ENCODE measurements around the gene HECTD3.

HECTD3 gene

GRCh38 chr1:45009956-45010854 lies 919 bp downstream of the HECTD3 start:
- TF ChIP-seq EZH2phosphoT487 (conservative IDR thresholded peaks at IDR 0.05; ENCODE audit: low read length), result no peak
- TF ChIP-seq, protein P1, sequence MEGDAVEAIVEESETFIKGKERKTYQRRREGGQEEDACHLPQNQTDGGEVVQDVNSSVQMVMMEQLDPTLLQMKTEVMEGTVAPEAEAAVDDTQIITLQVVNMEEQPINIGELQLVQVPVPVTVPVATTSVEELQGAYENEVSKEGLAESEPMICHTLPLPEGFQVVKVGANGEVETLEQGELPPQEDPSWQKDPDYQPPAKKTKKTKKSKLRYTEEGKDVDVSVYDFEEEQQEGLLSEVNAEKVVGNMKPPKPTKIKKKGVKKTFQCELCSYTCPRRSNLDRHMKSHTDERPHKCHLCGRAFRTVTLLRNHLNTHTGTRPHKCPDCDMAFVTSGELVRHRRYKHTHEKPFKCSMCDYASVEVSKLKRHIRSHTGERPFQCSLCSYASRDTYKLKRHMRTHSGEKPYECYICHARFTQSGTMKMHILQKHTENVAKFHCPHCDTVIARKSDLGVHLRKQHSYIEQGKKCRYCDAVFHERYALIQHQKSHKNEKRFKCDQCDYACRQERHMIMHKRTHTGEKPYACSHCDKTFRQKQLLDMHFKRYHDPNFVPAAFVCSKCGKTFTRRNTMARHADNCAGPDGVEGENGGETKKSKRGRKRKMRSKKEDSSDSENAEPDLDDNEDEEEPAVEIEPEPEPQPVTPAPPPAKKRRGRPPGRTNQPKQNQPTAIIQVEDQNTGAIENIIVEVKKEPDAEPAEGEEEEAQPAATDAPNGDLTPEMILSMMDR (IDR thresholded peaks at IDR 0.05; ENCODE audit: insufficient read depth, low read length, poor library complexity, severe bottlenecking), result no peak
- Histone ChIP-seq H3K36me3 (ENCODE audit: low read length) (no peaks in the 10 kb centered on the region), H3K27ac (ENCODE audit: low read depth, low read length) (no peak overlapping the region)

GRCh38 chr1:45009296-45009865 lies 1.7 kb downstream of the HECTD3 start:
- Histone ChIP-seq H3K27ac (ENCODE audit: low read depth, low read length) (no peak overlapping the region), H3K9ac (ENCODE audit: low read length) (no peak overlapping the region), H3K36me3 (ENCODE audit: low read length) (no peaks in the 10 kb centered on the region), H4K20me1 (ENCODE audit: low read depth, low read length) (no peaks in the 10 kb centered on the region), H3K9me3 (ENCODE audit: insufficient read depth, low read length) (no peaks in the 10 kb centered on the region), H3K4me3 (ENCODE audit: insufficient read depth, low read length, poor library complexity, severe bottlenecking) (no peak overlapping the region), H3K4me2 (ENCODE audit: low read depth, low read length, poor library complexity, severe bottlenecking) (no peak overlapping the region), H3F3A (ENCODE audit: insufficient read depth) (no peaks in the 10 kb centered on the region), H2AFZ (ENCODE audit: low read depth, low read length, severe bottlenecking) (no peak overlapping the region), H3K27me3 (ENCODE audit: low read length) (no peaks in the 10 kb centered on the region), H3K9me2 (replicated peaks; ENCODE audit: insufficient read depth, low read length) (no peaks in the 10 kb centered on the region), H3K79me2 (ENCODE audit: insufficient read depth, low read length) (no peaks in the 10 kb centered on the region)
- TF ChIP-seq, protein P1 (IDR thresholded peaks at IDR 0.05; ENCODE audit: insufficient read depth, low read length, poor library complexity, severe bottlenecking), result no peak
- no peak for TF ChIP-seq EZH2phosphoT487 (conservative IDR thresholded peaks at IDR 0.05; ENCODE audit: low read length)

More at GRCh38 chr1:45009956-45010854, 919 bp downstream of the HECTD3 start:
- Histone ChIP-seq H4K20me1 (ENCODE audit: low read depth, low read length) (no peaks in the 10 kb centered on the region), H3F3A (ENCODE audit: insufficient read depth) (no peaks in the 10 kb centered on the region), H3K9me3 (ENCODE audit: insufficient read depth, low read length) (no peaks in the 10 kb centered on the region), H3K9me2 (replicated peaks; ENCODE audit: insufficient read depth, low read length) (no peaks in the 10 kb centered on the region), H3K27me3 (ENCODE audit: low read length) (no peaks in the 10 kb centered on the region), H3K79me2 (ENCODE audit: insufficient read depth, low read length) (no peaks in the 10 kb centered on the region), H3K4me3 (ENCODE audit: insufficient read depth, low read length, poor library complexity, severe bottlenecking) (peak overlapping the region; percentile 75), H3K4me2 (ENCODE audit: low read depth, low read length, poor library complexity, severe bottlenecking) (peak overlapping the region; percentile 93), H3K9ac (ENCODE audit: low read length) (peak overlapping the region; percentile 70), H2AFZ (ENCODE audit: low read depth, low read length, severe bottlenecking) (peak overlapping the region; percentile 95)

- no peaks in the 10 kb centered on the region for H3F3A ChIP-seq (ENCODE audit: insufficient read depth)
- no peak overlapping the region for H3K27ac ChIP-seq (ENCODE audit: low read depth, low read length)
- H3K4me3 ChIP-seq (ENCODE audit: insufficient read depth, low read length, poor library complexity, severe bottlenecking), result no peak overlapping the region
- no peak overlapping the region for H3K9ac ChIP-seq (ENCODE audit: low read length)
- no peaks in the 10 kb centered on the region for H3K79me2 ChIP-seq (ENCODE audit: insufficient read depth, low read length)
- no peak overlapping the region for H2AFZ ChIP-seq (ENCODE audit: low read depth, low read length, severe bottlenecking)
- H3K4me2 ChIP-seq (ENCODE audit: low read depth, low read length, poor library complexity, severe bottlenecking), result no peak overlapping the region
- H4K20me1 ChIP-seq (ENCODE audit: low read depth, low read length), result no peaks in the 10 kb centered on the region
- TF ChIP-seq EZH2phosphoT487 (conservative IDR thresholded peaks at IDR 0.05; ENCODE audit: low read length), result no peak
- TF ChIP-seq, protein P1 (IDR thresholded peaks at IDR 0.05; ENCODE audit: insufficient read depth, low read length, poor library complexity, severe bottlenecking), result no peak
- H3K9me2 ChIP-seq (replicated peaks; ENCODE audit: insufficient read depth, low read length), result no peaks in the 10 kb centered on the region
- H3K36me3 ChIP-seq (ENCODE audit: low read length), result no peaks in the 10 kb centered on the region
- H3K9me3 ChIP-seq (ENCODE audit: insufficient read depth, low read length), result no peaks in the 10 kb centered on the region
- no peaks in the 10 kb centered on the region for H3K27me3 ChIP-seq (ENCODE audit: low read length)
Measured at GRCh38 chr1:45008516-45008915, 2.6 kb downstream of the HECTD3 start.

All from SU-DHL-6 (cell line).